H1 (cell line): ENCODE data around the gene NT5C3B. TPM values are rescaled to one million over a fixed set of nuclear protein-coding genes. Genes with fewer than 3 reads are reported as not detected.

Source experiments
- CTCF ChIA-PET: fragments of 300-600 bp; sonication (Branson Sonifier 250); formaldehyde crosslinking; loops from one replicate; lab custom pipeline; 2021; ENCODE audit not compliant: partially characterized antibody; lab: Charles Lee
- POLR2A ChIA-PET: fragments of 300-600 bp; sonication (Branson Sonifier 250); formaldehyde crosslinking; loops from one replicate; lab custom pipeline; 2021; ENCODE audit warnings: inconsistent platforms; ENCODE audit not compliant: partially characterized antibody; lab: Charles Lee
- DNase-seq, 2 experiments: peaks; one replicate each; pipeline versions ENCODE4 v3.0.0 to v3.0.0-alpha.2; 2010 to 2022; ENCODE audit warnings: low spot score in 2 of 2, low read depth in 1 of 2, mixed read lengths in 1 of 2
- FAIRE-seq: peaks from 2 replicates; lab custom pipeline; 2011; peaks lifted over from hg19 to GRCh38; lab: Jason Lieb, UNC
- H2AFZ ChIP-seq: 2 replicates; pipeline ENCODE4 v1.8.1; 2012; ENCODE audit warnings: low read length, inconsistent platforms
- H2AK5ac ChIP-seq: 2 replicates; pipeline ENCODE4 v1.6.1; 2013; ENCODE audit warnings: low read depth, low read length
- H2BK120ac ChIP-seq: replicated peaks from 2 replicates; pipeline ENCODE3; 2013; ENCODE audit warnings: low read depth, low read length, inconsistent platforms
- H2BK12ac ChIP-seq: 2 replicates; pipeline ENCODE4 v1.6.1; 2013; ENCODE audit warnings: low read depth, low read length
- H2BK15ac ChIP-seq: 2 replicates; pipeline ENCODE4 v1.6.1; 2013; ENCODE audit warnings: low read length
- H2BK20ac ChIP-seq: 2 replicates; pipeline ENCODE4 v1.6.1; 2013; ENCODE audit warnings: low read length
- H2BK5ac ChIP-seq: 2 replicates; pipeline ENCODE4 v1.6.1; 2013; ENCODE audit warnings: low read depth, low read length
- H3K14ac ChIP-seq: 2 replicates; pipeline ENCODE4 v1.6.1; 2013; ENCODE audit warnings: inconsistent platforms; ENCODE audit not compliant: insufficient read length
- H3K18ac ChIP-seq: 2 replicates; pipeline ENCODE4 v1.6.1; 2013; ENCODE audit warnings: low read length; ENCODE audit errors: extremely low read depth
- H3K23ac ChIP-seq: 2 replicates; pipeline ENCODE4 v1.6.1; 2013; ENCODE audit warnings: inconsistent platforms; ENCODE audit not compliant: insufficient read length
- H3K23me2 ChIP-seq: 2 replicates; pipeline ENCODE4 v1.6.1; 2013; ENCODE audit warnings: low read depth, low read length
- H3K27ac ChIP-seq: 2 replicates; pipeline ENCODE4 v1.6.1; 2011; ENCODE audit warnings: low read depth, low read length, inconsistent platforms
- H3K27me3 ChIP-seq, 4 experiments: replicated peaks in 1 of 4; 1 replicate in 1 of 4; 2 replicates in 3 of 4; pipeline versions ENCODE4 v1.6.1 to v1.8.1; 2011 to 2013; ENCODE audit warnings: low read length in 3 of 4, mild to moderate bottlenecking in 3 of 4, inconsistent platforms in 2 of 4, mixed read lengths in 2 of 4, moderate library complexity in 1 of 4; ENCODE audit not compliant: control insufficient read depth in 3 of 4, insufficient read depth in 3 of 4; ENCODE audit errors: extremely low read depth in 1 of 4
- H3K36me3 ChIP-seq, 4 experiments: 2 replicates each; pipeline versions ENCODE4 v1.6.1 to v1.8.1; 2011 to 2013; ENCODE audit warnings: mild to moderate bottlenecking in 4 of 4, low read length in 3 of 4, moderate library complexity in 2 of 4, control low read depth in 1 of 4, inconsistent platforms in 1 of 4; ENCODE audit not compliant: insufficient read depth in 4 of 4, control insufficient read depth in 2 of 4
- H3K4ac ChIP-seq: replicated peaks from 2 replicates; pipeline ENCODE3; 2013; ENCODE audit warnings: low read length, low read depth, mixed read lengths, inconsistent platforms; ENCODE audit not compliant: insufficient read length
- H3K4me1 ChIP-seq, 4 experiments: replicated peaks in 1 of 4; 1 replicate in 1 of 4; 2 replicates in 3 of 4; pipeline versions ENCODE4 v1.6.1 to v1.8.1; 2011 to 2013; ENCODE audit warnings: low read length in 3 of 4, inconsistent platforms in 2 of 4, mixed read lengths in 1 of 4; ENCODE audit not compliant: insufficient read depth in 4 of 4, control insufficient read depth in 3 of 4
- H3K4me2 ChIP-seq, 2 experiments: 2 replicates each; pipeline versions ENCODE4 v1.6.1 to v1.8.1; 2011 to 2013; ENCODE audit warnings: low read depth in 2 of 2, low read length in 2 of 2, control low read depth in 1 of 2, inconsistent platforms in 1 of 2, mild to moderate bottlenecking in 1 of 2; ENCODE audit not compliant: insufficient read depth in 1 of 2
- H3K4me3 ChIP-seq, 4 experiments: fragments of 200-600, 300-600 bp in 1 of 4; sonication (generic), shearing (Covaris generic), sonication (Bioruptor Twin) in 1 of 4; 2 replicates each; pipeline versions ENCODE4 v1.5.1 to v1.8.1; 2011 to 2016; ENCODE audit warnings: low read length in 4 of 4, low read depth in 3 of 4, control low read depth in 2 of 4, inconsistent platforms in 2 of 4, mild to moderate bottlenecking in 2 of 4, mixed read lengths in 1 of 4, moderate library complexity in 1 of 4; ENCODE audit not compliant: insufficient read depth in 2 of 4; ENCODE audit errors: extremely low read depth in 1 of 4
- H3K56ac ChIP-seq: replicated peaks from 2 replicates; pipeline ENCODE3; 2013; ENCODE audit warnings: low read depth, mild to moderate bottlenecking, mixed read lengths, low read length, inconsistent platforms; ENCODE audit not compliant: insufficient read length
- H3K79me1 ChIP-seq: 2 replicates; pipeline ENCODE4 v1.6.1; 2013; ENCODE audit warnings: low read depth, low read length, control low read depth
- H3K79me2 ChIP-seq, 2 experiments: 2 replicates each; pipeline versions ENCODE4 v1.6.1 to v1.8.1; 2012 to 2013; ENCODE audit warnings: low read length in 2 of 2, mild to moderate bottlenecking in 2 of 2, inconsistent platforms in 1 of 2; ENCODE audit not compliant: insufficient read depth in 2 of 2, control insufficient read depth in 1 of 2
- H3K9ac ChIP-seq, 4 experiments: replicated peaks in 1 of 4; 1 replicate in 1 of 4; 2 replicates in 3 of 4; pipeline versions ENCODE4 v1.6.1 to v1.8.1; 2011 to 2013; ENCODE audit warnings: low read depth in 3 of 4, low read length in 3 of 4, control low read depth in 2 of 4, mild to moderate bottlenecking in 2 of 4, moderate library complexity in 2 of 4, inconsistent platforms in 1 of 4; ENCODE audit errors: extremely low read depth in 1 of 4
- H3K9me3 ChIP-seq, 2 experiments: 2 replicates each; pipeline versions ENCODE4 v1.6.1 to v1.8.1; 2012 to 2013; ENCODE audit warnings: mild to moderate bottlenecking in 2 of 2, moderate library complexity in 2 of 2, control low read depth in 1 of 2, inconsistent platforms in 1 of 2, low read depth in 1 of 2, low read length in 1 of 2, mixed read lengths in 1 of 2; ENCODE audit not compliant: insufficient read depth in 2 of 2
- H4K20me1 ChIP-seq, 2 experiments: replicated peaks in 1 of 2; 2 replicates each; pipeline versions ENCODE3 to v1.8.1; 2011 to 2013; ENCODE audit warnings: inconsistent platforms in 2 of 2, low read length in 2 of 2, mild to moderate bottlenecking in 1 of 2; ENCODE audit not compliant: insufficient read depth in 2 of 2, control insufficient read depth in 1 of 2
- H4K5ac ChIP-seq: 2 replicates; pipeline ENCODE4 v1.6.1; 2013; ENCODE audit warnings: low read length, low read depth, mixed read lengths, inconsistent platforms; ENCODE audit not compliant: insufficient read length
- H4K8ac ChIP-seq: 2 replicates; pipeline ENCODE4 v1.8.0; 2013; ENCODE audit warnings: mild to moderate bottlenecking, moderate library complexity, low read length, inconsistent platforms; ENCODE audit not compliant: insufficient read depth; ENCODE audit errors: extremely low read depth
- H4K91ac ChIP-seq: replicated peaks from 2 replicates; pipeline ENCODE3; 2013; ENCODE audit warnings: low read length, mixed read lengths, inconsistent platforms; ENCODE audit not compliant: insufficient read length
- POLR2A ChIP-seq, 2 experiments: IDR thresholded peaks; 1 replicate in 1 of 2; 2 replicates in 1 of 2; pipeline ENCODE4 v1.6.1; 2011; ENCODE audit warnings: low read depth in 2 of 2, low read length in 2 of 2, mild to moderate bottlenecking in 2 of 2; ENCODE audit errors: control extremely low read depth in 1 of 2
- WGBS, 2 experiments: shearing (Covaris generic) in 1 of 2; methylation state at CpG; one replicate each; pipeline versions ENCODE4 v1.1.6 to v1.1.7; 2013 to 2015; ENCODE audit warnings: low lambda C conversion rate in 2 of 2, mixed read lengths in 2 of 2, inconsistent platforms in 1 of 2, low coverage in 1 of 2, missing lambda C conversion rate in 1 of 2; ENCODE audit not compliant: insufficient replicate concordance in 2 of 2, insufficient coverage in 1 of 2, insufficient read length in 1 of 2; ENCODE audit errors: extremely low coverage in 1 of 2, missing lambda C conversion rate in 1 of 2; 5-methylcytosine and 5-hydroxymethylcytosine counted together
- polyA plus RNA-seq, 7 experiments: library from polyadenylated mRNA; depleted of rRNA in 3 of 7; stranded (reverse) in 5 of 7; unstranded in 2 of 7; fragments of >200 nt in 5 of 7; fragments of 200-250 nt in 2 of 7; gene quantifications; 1 replicate in 5 of 7; 2 replicates in 1 of 7; 4 replicates in 1 of 7; pipeline versions ENCODE4 v1.2.1 to v1.2.3, GENCODE V29; 2011 to 2013; ENCODE audit warnings: missing spikeins in 2 of 7, mixed read lengths in 2 of 7
- total RNA-seq: library from RNA; stranded (reverse); fragmentation: NEBNext Ultra II Directional; extraction: Animal tissue kit (Norgen Biotek cat#: 25700); gene quantifications from 2 replicates; pipeline ENCODE4 v1.2.1, GENCODE V29; 2021

Gene NT5C3B
- total and polyA plus RNA-seq, 2 of the 8 experiments (the other 6 are each of a cell fraction or from before 2014, with no cell fraction given), result 68.7 to 94.5 TPM

DNA sequence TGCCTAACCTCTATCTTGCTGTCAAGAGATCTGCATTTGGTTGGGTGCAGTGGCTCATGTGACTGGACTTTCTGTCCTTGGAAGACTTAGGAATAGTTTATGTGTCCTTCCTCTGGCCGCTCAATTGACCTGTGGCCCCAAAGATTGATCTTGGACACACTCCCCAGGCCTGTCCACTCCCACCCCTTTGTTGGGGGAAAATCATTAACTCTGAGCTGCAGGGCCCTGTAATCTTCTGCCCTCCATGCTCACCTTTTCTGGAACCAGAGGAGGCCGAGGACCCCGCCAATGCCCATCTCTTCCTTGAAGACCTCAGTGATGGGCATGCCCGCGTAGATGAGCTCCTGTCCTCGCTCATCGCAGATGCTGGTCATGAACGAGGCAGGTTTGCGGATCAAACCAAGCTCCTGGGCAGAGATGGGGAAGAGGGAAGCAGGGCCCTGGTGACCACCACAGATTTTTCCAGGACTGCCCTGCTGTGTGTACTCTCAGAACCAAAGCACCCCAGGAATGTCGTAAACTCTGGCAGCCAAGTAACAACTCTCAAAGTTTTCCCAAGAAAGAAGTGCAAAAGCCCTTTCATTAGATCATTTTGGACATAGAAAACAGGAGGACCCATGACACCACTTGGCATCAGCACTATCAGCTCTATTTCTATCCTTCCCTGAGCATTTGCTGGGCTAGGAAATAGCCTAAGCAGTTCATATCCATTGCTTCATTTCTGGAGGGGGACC, 37.7 kb upstream of the NT5C3B start:
- H3K18ac ChIP-seq, result no peak overlapping the region
- peaks cover 48 to 87% (median 74%) of the 10 kb centered on the region in 4 experiments for H3K36me3 ChIP-seq
- FAIRE-seq (no peak), DNase-seq (no peak)
- no peak overlapping the region for H3K23ac ChIP-seq
- no peak overlapping the region for H3K56ac ChIP-seq
- H4K8ac ChIP-seq, result no peak overlapping the region
- WGBS, 2 experiments, result 96% methylated on average over 10 of the region's 10 CpGs; no CpG with 5 or more reads in 1 of the 2 experiments
- H2AK5ac ChIP-seq, result no peak overlapping the region
- TF ChIP-seq POLR2A (IDR thresholded peaks at IDR 0.05; ENCODE audit: control extremely low read depth in 1 of 2, low read depth in 2 of 2, low read length in 2 of 2), result no peak
- CTCF ChIA-PET, result interaction anchor here (1.1 to 1.8 kb wide), 5 partner anchors 16 to 183 kb away, joined by 3 to 4 read pairs (median 3); no protein-coding TSS in a partner anchor
- H2BK5ac ChIP-seq, result no peak overlapping the region
- no peak overlapping the region for H2BK120ac ChIP-seq
- no peaks in the 10 kb centered on the region for H3K4me1 ChIP-seq
- peaks cover 0 to 3% of the 10 kb centered on the region in 2 experiments; a peak in 1 of 4 replicates for H3K9me3 ChIP-seq
- H3K4me3 ChIP-seq, result no peak overlapping the region
- no peak overlapping the region for H2BK12ac ChIP-seq
- no peak overlapping the region for H3K27ac ChIP-seq
- H2AFZ ChIP-seq, result no peak overlapping the region
- peaks cover 0 to 9% of the 10 kb centered on the region in 2 experiments for H4K20me1 ChIP-seq
- no peak overlapping the region for H4K5ac ChIP-seq
- no peak overlapping the region for H4K91ac ChIP-seq
- H3K27me3 ChIP-seq, result no peaks in the 10 kb centered on the region; a peak in 1 of 7 replicates
- no peaks in the 10 kb centered on the region for H3K23me2 ChIP-seq
- H3K9ac ChIP-seq, result no peak overlapping the region
- no peak overlapping the region for H2BK20ac ChIP-seq
- H3K4me2 ChIP-seq, result no peak overlapping the region
- H3K79me1 ChIP-seq, result no peaks in the 10 kb centered on the region; the same call in 1 of the 2 replicates
- no peaks in the 10 kb centered on the region for H3K79me2 ChIP-seq
- H3K4ac ChIP-seq, result no peak overlapping the region
- POLR2A ChIA-PET, result interaction anchor here (0.6 to 3.2 kb wide), 8 partner anchors 9 to 132 kb away, joined by 3 to 12 read pairs (median 3); partner anchors contain the start of gene KLHL11
- no peak overlapping the region for H2BK15ac ChIP-seq
- no peak overlapping the region for H3K14ac ChIP-seq
